Femur (tissue), 1 donor: ENCODE results near the gene PRSS56.

Experiments used
- DNase-seq: peaks from one replicate; pipeline ENCODE4 v3.0.0-alpha.2; 2017

Gene PRSS56

DNA sequence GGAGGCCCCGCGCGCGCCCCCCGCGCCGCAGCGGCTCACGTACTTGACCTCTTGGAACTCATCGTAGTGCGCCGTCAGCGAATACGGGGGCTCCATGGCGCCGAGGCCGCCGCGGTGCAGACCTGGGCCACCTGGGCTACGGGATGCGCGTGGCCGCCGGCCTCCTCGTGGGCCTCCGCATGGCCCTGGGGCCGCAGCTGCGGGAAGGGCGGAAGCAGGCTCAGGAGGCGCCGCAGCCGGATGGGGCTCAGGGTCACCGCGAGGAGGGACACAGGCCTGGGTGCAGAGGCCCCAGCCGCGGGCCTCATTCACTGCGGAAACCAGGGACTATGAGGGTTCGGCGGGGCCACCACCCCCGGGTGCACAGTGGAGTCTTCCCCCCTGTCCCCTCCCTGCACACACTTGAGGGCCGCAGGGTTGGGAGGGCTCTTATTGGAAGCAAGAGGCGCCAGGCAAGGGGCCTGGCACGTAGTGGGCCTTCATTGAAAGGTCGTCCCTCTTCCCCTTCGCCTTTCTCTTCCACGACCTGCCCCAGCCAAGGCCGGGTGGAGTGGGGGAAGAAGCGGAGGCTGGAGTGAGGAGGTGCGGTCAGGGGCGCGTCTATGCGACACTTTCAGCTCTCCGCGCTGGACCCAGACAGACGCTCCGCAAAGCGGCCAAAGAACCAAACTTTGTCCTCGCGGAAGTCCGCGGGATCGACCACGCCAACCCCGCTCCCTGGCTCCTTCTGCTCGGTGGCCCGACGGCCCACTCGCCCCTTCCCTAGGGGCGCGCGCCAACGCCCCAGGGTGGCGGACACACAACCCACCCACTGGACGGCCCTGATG is 33.4 kb upstream of the PRSS56 start:
- no peak for DNase-seq

DNA sequence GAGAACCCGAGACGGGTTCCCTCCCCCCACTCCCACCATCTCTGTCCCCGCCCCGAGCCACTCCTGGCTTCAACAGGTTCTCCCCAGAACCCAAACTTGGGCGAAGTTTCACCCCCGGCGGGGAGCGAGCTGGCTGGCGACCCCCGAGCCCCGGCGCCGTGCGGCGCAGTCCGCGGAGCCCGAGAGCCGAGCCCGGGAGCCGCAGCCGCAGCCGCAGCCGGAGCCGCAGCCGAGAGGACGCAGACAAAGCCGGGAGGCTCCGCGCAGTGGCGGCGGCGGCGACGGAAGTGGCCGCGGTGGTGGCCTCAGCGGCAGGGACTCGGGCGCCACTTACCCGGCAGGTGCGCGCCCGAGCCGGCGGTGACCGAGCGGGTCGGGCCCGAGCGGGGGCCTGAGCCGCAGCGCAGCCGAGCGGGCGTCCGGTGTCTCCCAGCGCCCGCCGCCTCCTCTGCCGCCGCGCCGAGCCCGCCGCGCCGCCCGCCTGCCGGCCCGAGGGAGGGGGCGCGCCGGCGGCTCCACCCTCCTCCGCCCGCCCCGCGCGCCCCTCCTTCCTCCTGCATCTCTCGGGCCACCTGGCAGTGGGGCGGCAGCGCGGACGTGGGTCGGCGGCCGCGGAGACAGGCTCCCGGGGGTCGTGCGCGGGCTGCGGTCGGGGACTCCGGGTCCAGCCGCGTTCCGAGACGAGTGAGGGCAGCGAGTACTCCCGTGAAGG is 32.6 kb upstream of the PRSS56 start, which contains the start of gene ECEL1:
Gene ECEL1 (minus strand): TSS at position 450 of the 712 bp plus-strand sequence. CDS start 1,181 bp downstream, outside the sequence.
- no peak for DNase-seq

DNA sequence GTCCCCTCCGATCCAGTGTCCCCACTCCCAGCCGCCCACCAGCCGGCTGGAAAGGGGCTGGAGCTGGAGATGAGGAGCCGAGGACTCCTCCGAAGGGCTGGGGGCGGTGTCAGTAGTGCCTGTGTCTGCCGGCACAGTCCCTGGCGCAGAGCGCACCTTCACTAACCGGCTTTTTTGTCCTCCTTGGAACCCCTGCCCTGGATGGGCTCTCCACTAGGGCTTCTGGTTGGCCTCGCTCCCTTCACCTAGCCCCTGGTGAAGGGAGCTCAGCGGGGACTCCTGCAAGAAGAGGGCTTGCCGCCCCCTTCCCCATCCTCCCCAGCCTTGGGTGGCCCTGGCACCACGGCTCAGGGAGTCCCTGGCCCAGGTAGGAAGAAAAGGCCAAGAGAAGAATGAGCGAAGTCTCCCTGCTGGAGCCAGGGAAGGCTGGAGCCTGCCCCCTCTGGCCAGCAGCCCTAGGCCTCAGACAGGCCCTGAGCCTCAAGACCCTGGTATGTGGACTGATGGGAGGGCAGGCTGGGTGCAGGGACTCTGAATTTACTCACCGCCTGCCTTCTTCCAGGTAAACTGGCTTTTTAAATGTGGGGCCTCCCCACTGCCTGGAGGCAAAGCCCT is 32.0 kb upstream of the PRSS56 start:
- no peak for DNase-seq

DNA sequence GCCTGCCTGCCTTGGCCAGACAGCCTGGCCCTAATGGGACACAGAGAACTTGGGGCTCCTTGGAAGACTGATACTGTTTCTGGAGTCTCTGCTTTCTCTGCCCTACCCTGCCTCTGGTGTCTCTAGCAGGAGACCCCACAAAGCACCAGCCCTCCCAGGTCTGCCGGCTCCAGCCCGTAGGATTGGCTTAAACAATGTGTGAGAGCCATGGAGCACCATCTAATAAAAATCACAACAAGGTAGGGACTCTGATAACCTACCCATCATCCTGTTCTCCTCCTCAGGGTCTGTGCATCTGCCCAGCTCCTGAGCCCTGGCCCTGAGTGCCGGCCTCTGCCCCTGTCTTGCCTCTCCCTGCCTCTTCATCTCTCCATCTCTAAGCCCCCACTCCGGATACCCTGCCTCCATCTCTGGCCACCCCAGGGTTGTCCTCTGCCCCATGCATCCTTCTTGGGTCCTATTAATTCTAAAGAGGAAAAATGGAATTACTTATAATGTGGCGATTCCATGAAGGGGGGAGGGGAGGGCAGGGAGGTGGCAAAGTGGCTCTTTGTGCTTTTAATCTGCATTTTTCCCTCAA is 31.4 kb upstream of the PRSS56 start:
- no peak for DNase-seq

DNA sequence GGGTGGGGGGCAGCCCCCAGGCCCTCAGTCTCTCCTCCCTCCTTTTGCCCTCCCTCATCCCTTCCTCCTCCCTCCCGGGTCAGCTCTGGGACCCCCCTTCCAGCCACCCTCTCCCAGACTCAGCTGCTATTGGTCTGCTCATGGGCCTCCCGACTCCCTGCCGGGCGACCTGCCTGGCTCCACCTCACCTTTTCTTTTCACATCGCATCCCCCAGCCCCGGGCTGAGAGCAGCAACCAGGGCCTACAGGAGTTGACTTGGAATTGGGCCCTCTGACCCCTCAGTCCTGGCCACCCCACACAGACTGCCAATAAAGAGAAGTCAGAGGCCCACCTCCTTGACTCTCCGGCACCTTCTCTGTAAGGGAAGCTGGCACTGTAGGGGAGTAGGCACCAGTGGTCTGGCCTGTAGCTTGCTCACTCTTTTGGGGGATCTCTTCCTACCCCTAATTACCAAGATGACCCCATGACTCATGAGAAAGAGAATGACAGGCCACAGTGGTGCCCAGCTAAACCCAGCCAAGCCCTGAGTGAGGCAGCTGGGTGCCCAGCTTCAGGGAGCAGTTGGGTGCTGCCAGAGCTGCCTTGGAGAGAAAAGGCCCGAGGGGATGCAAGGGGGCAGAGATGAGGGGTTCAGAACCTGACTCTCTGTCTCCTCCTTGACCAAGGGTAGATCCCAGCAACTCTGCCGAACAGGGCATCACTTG is 30.5 kb upstream of the PRSS56 start:
- DNase-seq = no peak

DNA sequence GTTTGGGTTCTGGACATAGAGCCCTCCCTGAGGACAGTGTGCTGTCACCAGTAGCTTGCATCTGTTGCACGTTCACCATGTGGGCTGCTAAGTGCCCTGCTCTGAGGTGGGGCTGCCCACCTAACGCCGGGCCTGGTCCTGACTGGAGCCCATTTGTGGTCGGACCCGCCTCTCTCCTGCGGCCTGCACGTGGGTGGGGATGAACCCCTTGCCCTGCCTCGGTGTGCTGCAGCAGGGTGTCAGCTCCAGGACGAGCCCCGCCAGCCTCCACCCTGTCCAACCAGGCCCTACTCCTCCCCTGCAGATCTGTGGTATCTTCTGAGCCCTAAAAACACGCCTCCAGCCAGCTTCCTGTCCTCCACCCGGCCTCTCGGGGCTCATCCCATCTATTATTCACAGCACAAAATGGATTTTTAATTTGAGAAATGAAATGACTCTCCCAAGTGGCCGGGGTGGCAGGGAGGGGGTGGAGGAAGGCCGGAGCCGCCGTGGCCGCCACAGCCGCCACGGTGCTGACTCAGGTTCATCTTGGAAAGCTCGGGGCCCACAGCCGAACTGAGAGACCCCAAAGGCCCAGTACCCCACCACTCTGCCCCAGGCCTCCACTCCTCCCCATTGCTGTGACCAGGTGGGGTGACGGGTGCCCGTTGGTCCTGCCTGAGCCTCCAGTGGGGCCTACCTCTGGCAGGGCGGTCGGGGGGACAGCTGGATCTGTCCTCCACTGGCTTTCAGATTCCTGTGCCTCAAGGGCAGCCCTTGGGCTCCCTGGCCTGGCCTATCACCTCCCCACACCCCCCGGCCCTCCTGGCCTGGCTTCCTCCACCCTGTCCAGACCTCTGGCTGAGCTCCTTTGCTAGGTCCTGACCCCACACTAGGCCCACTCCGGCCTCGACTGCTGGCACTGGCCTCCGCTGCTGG is 29.7 kb upstream of the PRSS56 start:
- no peak for DNase-seq

DNA sequence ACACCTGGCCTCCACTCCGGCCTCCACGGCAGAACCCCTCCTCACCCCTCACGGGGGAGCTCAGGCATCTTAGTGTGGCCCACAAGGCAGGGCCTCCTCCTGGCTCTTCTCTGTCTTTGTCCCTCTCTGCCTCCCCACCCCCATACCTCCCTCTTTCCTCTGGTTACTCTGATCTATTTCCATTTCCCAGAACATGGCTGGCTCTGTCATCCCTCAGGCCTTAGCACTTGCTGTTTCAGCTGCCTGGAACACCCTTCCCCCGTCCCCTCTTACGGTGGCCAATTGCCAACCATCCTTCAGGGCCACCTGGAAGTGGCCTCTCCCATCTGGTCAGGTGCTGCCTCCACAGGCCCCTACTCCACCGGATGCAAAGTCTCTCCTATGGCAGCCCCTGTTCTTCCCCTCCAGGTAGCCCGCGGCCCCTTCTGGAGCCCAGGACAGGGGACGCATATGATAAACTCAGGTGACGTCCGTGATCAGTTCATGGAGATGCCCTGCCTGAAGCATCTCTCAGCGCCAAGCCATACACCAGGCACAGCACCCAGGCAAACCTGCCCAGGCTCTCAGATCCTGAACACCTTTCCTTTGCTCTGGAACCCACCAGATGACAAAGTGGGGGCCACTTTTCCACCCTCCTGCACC is 28.9 kb upstream of the PRSS56 start:
- no peak for DNase-seq

DNA sequence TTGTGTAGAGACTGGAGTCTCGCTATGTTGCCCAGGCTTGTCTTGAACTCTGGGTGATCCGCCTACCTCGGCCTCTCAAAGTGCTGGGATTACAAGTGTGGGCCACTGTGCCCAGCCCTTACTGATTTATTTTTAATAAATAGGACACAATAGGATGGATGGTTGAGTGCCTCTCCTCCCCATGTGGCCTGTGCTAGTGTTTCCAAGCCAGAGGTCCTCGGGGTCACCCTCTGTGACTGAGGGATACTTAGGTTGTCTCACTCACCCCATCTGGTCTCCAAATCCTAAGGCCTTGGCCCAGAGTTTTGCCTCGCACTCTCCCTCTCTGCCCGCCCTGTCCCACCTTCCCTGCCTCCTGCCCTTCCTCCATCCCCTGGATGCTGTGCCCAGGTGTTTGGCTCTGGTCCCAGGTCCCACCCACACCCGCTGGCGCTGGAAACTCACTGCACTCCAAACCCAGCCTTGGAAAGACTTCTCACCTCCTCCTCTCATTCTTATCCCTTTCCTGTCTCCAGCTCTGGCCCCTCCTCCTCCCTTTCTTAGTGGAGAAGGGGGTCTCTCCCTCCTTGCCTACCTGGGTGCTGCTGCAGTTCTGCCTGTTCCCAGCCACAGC is 27.8 kb upstream of the PRSS56 start:
- DNase-seq = no peak

DNA sequence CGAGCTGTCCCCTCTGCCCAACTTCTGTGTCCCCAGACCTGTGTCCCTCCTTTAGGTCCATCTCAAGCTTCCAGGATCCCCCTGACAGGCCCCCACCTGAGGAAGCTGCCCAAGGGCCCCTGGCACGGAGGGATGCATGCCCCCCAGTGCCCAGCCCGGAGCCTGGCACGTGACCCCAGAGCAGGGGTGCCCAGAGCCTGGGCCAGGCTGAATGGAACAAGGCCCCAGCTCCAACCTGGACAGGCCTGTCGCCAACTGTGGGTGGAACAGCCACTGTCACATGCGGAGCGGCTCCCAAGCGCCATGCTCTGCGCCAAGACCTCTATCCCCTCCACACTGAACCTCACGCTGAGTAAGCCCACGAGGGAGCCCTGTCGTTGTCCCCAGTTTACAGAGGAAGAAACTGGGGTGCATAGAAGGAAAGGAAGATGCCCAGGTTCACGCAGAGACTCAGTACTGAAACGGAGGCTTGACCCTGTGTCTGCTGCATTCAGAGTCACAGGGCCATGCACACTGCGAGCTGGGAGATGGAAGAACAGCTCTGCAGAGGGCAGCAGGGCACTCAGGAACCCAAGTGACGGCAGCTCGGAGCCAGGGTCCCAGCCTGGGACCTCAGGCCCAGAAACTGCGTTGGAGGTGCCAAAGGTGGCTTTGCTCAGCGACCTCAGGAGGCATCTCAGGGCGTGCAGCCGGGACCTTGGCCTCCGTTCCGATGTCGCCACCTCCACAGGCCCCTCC is 27.1 kb upstream of the PRSS56 start:
- DNase-seq = no peak

DNA sequence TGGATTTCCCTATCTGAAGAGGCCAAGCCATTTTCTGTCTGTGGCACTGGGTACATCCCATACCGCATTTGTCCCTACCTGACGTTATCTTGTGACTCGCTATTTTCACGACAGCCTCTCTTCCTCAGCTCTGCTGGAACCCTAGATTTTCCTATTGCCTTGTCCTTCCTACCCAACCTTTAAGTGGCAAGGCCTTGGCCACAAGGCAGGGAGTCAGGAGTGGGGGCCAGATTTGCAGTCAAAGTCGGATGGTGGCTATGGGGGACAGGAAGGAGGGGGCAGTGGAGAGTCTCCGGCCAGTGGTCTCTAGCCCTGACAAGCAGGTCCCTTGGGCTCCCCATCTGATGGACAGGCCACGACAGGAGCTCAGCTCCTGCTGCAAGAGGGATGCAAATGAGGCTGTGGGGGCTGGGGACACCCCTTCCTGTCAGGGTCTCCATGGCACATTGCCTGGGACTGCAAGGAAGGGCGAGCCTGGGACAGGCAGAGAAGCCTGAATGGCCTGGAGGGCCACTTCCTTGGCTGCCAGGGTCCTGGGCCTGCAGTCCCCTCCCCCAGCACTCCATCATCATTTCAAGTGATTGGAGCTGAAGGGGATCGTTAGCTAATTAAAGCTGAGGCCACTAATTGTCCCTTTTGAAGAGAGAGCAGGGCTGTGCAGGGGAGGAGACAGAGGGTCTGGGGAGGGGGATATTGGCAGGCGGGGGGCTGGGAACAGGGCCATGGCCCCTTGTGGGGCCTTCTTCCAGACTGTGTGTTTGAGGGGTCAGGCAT is 26.3 kb upstream of the PRSS56 start:
- no peak for DNase-seq

DNA sequence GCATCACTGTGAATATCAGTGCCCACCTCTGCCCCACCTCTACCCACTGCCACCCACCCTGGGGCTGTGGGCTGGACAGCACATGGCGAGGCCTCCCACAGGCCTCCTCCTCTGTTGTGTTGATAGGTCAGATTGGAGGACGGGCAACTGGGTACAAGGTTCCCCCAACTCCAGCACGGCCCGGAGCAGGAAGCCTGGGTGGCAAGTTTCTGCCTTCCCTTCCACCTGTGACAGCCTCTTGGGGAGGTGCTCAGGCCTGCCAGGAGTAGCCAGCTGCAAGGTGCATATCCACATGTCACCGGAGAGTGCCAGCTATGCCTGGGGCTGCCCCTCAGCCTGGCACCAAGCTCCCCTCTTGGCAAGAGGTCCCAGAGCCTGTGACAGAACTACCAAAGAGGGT is 25.6 kb upstream of the PRSS56 start:
- DNase-seq = no peak

DNA sequence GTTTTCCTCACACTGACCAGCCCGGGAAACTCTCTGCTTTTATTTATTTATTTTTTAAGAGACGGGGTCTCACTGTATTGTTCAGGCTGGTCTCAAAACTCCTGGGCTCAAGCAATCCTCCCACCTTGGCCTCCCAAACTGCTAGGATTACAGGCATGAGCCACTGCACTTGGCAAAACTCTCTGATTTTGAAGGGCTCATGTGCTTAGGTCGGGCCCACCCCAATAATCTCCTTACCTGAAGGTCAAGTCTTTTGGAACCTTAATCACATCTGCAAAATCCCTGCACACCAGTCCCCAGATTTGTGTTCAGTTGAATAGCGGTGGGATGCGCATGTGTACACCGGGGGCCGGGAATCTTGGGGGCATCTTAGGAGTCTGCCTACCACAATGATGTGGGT is 24.9 kb upstream of the PRSS56 start:
- DNase-seq = no peak

DNA sequence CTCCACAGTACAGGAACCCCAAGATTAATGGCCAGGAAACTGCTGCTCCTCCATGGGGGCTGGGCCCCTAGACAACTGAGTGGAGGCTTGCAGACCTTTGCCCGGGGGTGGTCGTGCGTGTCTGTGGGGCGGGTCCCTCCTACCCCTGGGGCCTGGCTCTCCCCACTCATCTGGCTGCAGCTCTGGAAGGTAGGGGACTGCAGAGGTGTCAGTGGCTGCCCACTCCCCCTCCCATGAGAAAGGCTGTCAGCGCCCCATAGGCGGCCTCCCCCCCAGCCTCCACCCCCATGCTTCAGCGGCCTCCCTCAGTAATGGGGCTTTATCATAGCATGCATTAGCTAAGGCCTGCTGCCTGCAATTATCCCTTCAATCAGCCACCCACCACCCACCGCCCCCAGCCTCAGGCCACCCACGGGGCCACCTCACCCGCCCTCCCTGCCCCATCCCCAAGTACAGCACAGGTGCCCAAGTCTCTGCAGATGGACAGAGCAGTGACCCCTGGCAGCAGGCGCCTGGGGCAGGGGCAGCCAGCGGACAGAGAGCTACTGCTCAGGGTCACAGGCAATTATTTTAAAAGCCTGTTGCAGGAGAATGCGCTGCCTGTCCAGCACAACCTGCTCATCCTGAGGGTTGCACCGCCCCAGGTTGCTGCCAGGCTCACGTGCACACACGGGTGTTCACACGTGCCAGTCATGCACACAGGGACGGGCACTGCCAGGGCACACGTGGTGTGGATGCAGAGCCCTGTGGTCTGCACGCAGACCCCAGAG is 23.5 kb upstream of the PRSS56 start:
- no peak for DNase-seq

DNA sequence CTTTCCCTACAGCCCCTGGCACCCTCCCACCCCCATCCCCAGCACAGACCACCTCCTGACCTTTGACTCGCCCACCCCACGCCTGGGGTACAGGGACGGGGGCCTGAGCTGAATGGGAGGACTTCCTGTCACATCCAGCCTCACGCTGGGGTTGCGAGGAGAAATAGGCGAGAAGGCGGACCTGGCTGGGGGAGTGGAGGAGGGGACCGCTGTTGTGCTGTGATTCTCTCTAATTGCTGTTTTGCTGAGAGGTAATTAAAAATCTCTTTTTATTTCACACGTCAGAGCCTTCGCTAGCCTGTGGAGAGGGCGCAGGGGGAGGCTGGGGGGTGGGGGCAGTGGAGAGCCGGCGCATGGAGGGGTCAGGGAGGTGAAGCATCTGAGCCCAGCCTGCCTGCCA is 22.8 kb upstream of the PRSS56 start:
- DNase-seq = no peak

DNA sequence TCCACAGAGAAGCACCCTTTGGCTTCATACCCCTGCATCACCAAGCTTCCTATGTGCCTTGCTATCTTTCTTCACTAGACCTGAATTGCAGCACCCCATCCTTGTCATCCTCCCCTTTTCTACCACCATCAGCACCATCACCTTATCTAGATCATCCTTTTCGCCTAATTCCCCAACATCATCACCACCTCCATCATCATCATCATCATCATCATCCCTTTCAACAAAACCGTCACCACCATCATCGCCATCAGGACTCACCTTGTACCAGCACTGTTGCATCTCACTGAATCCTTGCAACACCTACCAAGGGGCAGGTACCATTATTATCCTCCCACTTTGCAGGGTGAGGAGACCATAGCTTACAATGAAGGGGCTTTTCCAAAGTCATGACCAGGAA is 21.7 kb upstream of the PRSS56 start:
- DNase-seq = no peak

DNA sequence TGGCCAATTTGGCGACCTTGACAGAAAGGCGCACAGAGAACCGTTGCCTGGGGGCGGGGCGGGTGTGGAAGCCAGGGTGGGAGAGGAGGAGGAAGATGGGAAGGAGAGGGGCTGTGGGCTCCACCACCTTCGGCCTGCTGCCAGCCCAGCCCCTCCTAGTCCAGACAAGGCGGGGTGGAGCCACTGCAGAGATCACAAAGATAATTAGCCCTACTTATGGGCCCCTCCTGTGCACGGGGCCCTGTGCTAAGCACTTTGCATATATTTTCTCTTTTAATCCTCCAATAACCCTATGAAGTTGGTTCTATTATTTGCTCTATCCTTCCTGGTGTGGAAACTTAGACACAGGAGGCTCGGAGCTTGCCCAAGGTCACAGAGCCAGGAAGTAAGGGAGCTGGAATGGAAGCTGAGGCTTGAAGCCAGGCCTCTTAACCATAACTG is 18.8 kb upstream of the PRSS56 start:
- no peak for DNase-seq

DNA sequence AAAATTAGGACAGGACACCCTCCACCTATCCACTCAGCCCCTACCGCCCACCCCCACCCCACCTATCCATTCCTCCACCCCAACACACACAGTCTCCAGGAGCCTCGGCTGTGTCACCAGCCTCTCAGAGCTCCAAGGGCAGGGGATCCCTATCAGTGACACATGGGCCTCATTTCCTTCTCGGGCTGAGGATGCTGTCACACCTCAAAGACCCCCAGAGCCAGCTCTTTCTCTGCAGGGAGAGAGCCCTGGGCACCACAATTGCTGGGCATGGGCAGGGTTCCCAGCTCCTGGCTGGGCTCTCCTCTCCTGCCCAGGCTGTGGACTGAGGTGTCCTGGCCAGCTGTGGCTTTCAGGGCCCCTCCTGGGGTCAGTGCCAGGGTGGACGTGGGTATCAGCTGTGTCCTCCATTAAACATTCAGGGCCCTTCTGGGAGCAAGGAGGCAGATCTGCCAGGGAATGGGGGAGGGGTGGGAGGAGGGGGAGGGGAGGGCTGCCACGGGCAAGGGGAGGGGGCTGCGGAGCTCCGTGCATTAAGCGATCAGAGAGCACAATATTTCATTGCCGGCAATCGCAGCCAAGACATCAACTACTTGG is 18.3 kb upstream of the PRSS56 start:
- no peak for DNase-seq

DNA sequence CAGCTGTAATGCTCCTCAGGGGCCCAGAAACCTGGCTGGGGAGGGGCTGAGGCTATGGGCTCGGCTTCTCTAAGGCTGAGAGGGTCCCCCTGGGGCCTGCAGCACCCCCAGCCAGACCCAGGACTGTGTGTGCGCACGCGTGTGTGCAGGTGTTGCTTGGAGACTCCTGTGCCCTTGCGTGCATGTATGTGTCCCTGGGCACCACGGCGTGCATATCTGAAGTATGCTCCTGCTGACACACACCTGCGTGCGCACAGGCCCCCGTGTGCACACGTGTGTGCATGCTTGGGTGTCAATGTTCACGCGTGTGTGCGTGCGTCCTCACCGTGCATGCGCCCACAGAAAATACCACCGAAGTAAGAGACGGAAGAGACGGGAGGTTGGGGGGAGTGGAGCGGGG is 17.7 kb upstream of the PRSS56 start:
- no peak for DNase-seq
